GM21825 (cell line): ENCODE results near the gene CDKL5.
A peak's percentile ranks its signal among the peaks of the same experiment; 100 is the strongest.
"Not testable (repeated sequence)": the region's sequence is repeated elsewhere in the genome, so short reads cannot be mapped to it uniquely, and the experiment has no call there.

Experiments
- ATAC-seq: cut with Tn5 transposase; IDR thresholded peaks from one replicate; pipeline ENCODE4 v1.9.1; 2021; ENCODE audit warnings: mild to moderate bottlenecking, moderate library complexity; ENCODE audit not compliant: unreplicated experiment

CDKL5 gene

DNA sequence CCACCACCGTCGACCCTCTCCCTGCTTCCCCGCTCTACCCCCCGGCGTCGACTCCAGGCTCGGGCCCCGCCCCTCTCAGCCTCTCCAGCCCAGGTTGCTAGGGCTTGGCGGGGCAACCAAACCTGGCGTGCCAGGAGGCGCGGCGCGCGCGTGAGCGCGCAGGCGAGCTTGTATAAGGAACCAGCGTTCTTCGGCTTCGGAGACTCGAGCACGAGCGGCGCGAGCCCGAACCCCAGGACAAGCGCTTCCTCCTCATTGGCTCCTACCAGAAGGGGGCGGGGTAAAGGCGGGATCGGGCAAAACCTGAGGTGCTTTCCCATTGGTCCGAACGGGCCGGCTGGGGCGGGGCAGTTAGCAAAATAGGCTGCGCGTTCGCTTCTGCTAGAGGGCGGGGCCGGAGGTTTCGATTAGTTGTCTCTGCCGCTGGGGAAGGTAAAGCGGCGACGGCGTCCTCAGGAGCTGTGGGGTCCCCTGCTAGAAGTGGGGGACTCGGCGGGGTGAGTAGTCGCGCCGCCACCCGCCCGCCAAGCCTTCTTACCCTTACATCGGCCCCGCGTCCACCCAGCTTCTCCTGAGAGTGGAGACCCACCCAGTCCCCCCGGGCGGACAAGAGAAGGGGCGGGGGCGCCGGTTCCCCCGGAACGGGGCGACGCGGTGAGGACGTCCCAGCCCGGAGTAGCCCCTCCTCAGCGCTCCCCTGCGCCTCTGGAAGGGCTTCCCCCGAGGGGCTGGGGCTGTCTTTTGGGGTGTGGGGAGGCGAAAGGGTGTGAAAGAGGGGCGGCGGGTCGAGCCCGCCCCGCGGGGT, at the start of gene CDKL5:
Gene CDKL5 (plus strand): TSS at position 410 of the 805 bp plus-strand sequence. CDS start 81,489 bp downstream, outside the sequence.
- ATAC-seq, result peak; percentile 88

DNA sequence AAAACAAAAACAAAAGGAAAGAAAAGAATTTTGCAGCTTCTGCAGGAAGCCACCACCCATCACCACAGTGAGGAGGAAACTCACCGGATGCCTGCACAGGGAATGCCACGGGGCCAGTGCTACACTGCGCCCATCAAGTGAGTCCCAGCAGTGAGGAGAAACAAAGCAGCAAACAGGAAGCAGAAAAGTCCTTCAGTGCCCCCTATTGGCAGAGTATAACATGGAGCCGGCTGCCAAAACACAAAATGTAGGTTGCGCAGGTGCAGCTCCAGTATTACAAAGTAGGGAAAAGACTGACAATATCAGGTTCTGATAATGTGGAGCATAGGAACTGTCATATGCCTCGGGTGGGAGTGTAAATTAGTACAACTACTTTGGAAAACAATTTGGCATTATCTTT, 47.6 kb upstream of the CDKL5 start:
- no peak for ATAC-seq

- ATAC-seq, result no peak
Observed at GRCh38 chrX:18389966-18390365, 35.4 kb upstream of the CDKL5 start.

DNA sequence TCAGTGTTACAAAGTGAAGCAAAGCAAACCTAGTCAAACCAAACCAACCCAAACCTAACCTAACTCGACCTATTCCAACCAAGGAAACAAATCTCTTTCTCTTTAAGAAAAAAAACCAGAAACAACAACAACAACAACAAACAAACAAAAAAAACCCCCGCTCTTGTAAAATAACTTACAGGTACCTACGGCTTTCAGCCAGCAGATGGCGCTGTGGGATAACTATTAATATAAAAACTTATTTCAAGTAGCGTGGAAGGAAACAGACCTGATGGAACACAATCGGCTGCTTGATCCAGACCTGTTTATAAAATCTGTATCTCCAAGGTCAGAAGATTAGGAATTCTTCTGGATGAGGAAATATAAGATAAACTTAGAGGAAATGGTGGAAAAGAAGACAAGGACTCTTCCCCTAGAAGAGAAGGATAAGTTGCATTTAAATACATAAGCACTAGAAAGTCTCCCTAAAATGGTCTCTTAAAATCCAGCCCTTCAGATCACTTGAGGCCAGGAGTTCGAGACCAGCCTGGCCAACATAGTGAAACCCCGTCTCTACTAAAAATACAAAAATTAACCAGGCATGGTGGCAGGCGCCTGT, 34.4 kb upstream of the CDKL5 start:
- ATAC-seq, result no peak

DNA sequence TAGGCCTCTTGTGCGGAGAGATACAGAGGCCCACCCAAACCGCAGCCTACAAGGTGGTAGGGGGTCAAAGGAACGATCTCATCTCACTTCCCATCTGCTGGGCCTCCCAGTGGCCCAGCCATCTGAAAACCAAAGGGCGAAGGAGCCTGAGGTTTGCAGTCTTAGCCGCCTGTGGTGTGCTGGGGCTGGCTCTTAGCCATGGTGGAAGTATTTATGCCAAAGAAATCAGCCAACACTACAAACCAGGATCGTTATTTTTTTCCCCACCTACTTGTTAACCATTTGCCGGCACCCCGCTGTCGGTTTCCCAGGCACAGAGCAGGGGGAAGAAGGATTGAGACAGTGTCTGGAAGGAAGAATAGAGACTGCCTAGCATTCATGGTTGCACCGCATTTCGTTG, 30.9 kb upstream of the CDKL5 start:
- ATAC-seq, result no peak

GRCh38 chrX:18401848-18402213, 23.6 kb upstream of the CDKL5 start:
- no peak for ATAC-seq

GRCh38 chrX:18406531-18407266, 18.7 kb upstream of the CDKL5 start:
- no peak for ATAC-seq

GRCh38 chrX:18410038-18410437, 15.4 kb upstream of the CDKL5 start:
- no peak for ATAC-seq

DNA sequence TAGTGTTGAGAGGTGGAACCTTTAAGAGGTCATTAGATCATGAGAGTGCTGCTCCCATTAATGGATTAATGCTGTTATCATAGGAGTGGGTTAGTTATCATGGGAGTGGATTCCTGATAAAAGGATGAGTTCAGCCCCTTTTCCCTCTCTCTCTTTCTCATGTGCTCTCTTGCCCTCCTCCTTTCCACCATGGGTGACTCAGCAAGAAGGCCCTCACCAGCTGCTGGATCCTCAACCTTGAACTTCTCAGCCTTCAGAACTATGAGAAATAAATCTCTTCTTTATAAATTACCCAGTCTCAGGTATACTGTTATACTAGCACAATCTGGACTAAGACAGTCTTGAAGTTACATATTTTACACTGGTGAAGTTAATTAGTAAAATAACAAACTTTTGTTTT, 10.0 kb upstream of the CDKL5 start:
- ATAC-seq, result no peak

DNA sequence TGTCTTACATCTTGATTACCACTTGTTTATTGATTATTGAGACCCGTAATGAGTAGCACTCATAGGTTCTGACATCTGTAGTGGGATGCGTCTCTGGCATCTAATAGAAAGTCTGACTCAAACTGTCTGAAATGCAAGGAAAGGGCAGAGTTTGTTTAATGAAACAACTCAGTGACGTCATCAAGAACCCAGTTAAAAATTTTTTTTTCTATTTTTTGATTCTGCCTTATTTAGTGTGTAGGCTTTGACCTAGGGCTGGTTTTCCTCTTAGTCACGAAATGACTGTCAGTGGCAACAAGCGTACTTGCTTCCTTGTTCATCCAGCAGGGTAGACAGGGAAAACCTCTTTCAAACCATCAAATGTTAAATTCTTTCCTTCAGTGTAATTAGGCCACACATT, 3.1 kb upstream of the CDKL5 start:
- ATAC-seq, result no peak

DNA sequence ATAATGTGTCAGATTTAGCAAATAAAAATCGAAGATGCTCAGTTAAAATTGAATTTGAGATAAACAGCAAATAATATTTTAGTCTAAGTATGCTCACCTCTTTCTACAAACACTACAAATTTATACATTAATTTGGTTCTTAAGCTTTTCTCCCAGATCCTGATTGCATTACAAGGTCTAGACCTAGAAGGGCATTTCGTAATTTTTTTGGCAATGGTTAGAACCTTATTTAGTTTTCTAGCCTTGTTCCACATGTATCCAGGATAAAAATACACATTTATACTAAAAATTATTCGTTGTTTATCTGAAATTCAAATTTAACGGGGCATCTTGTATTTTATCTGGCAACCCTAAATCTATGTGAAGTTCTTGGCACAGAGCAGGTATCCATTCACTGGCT, 2.5 kb upstream of the CDKL5 start:
- ATAC-seq, result no peak

GRCh38 chrX:18424482-18425198, 768 bp upstream of the CDKL5 start:
- peak; percentile 25 for ATAC-seq

DNA sequence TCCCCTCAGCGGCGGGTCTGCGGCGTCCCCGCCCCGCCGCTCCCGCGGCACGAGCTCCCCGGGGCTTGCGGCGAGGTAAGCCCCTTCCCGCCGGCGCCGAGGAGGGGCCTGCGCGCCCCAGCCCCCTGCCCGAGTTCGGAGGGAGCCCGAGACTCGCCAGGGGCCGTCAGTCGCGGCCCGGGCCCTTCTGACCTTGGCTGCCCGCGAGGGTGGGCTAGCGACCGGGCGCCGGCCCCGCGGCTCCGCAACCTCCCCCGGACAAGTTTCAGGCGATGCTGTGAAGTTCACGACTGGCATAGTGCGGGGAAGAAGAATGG, 554 bp downstream of the CDKL5 start:
- no peak for ATAC-seq

DNA sequence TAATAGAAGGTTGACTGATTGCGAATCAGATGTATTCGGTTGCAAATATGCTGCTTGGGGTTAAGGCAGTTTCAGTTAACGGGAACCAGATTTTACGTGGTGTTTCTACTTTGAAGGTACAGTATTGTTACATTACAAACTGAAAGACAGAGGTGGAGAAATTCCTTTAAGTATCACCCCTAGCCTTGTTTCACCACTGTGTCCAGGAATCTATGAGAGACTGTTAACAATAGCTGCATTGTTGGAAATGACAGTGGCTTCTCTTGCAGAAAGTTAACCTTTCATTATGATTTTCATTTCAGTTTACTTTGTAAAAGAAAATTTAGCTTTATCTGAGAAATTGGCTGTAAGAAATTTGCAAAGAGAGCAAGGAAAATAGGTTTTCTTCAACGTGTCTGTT, 2.6 kb downstream of the CDKL5 start:
- ATAC-seq, result no peak

GRCh38 chrX:18433288-18433687, 7.9 kb downstream of the CDKL5 start:
- not testable (repeated sequence) for ATAC-seq

DNA sequence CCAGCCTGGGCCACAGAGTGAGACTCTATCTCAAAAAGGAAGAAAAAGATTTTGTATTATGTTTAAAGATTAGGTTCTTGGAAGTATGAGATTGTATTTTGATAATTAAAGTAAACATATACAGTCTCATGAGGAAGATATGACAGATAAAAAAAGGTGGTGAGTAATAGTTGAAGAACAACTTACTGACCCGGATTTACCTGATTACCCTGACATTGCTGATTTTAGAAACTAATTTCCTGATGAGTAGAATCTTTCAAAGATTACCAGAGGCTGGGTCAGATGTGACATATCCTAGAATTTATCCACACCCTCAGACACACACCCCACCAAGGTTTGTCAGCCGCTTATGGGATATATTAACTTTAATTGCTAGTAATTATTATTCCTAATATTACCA, 9.5 kb downstream of the CDKL5 start:
- ATAC-seq, result no peak

DNA sequence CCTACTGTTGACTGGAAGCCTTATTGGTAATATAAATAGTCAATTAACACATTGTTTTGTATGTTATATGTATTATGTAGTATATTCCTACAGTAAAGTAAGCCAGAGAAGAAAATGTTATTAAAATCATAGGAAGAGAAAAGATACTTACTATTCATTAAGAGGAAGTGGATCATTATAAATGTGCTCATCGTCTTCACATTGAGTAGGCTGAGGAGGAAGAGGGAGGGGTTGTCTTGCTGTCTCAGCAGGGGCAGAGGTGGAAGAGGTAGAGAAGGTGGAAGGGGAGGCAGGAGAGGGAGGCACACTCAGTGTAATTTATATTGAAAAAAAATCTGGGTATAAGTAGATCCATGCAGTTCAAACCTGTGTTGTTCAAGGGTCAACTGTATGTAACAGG, 10.6 kb downstream of the CDKL5 start:
- no peak for ATAC-seq

DNA sequence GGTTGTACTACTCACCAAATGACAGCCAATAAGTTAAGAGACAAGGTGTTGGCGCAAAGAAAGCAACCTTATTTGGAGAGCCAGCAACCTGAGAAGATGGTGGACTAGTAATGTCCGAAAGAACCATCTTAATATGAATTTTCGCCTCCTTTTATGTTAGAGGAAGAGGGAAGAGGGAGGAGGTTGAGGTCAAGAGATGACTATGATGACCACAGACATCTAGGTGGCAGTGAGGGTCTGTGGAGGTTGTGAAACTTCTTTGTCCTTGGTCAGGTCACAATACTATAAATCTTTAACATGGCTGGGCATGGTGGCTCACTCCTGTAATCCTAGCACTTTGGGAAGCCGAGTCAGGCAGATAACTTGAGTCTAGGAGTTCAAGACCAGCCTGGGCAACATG, 15.4 kb downstream of the CDKL5 start:
- no peak for ATAC-seq

DNA sequence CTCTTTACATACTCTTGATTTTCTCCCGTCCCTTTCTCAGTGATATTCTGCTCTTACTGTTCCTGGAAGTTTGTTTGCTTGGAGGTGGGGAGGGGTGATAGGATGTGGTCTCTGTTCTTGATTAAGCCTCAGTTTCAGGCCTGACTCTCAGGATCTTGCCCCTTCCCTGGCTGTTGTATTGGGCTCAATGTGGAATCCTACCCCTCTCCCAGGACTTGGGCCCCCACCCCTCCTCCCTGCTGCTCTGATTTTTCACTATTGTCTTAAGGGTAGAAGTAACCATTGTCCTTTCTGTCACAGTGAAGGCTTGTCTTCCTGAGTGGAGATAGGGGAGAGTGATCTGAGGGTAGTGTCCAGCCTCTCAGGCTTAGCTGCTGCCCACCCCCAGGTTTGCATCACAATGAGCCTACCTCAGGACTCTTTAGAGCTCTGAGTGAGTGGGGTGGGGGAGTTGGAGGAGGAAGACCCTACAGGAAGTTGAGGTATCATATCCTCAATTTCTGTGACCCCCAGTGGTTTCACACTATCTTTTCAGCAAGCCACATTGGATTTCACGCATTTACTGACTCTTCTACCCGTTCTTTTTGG, 16.5 kb downstream of the CDKL5 start:
- ATAC-seq, result no peak

DNA sequence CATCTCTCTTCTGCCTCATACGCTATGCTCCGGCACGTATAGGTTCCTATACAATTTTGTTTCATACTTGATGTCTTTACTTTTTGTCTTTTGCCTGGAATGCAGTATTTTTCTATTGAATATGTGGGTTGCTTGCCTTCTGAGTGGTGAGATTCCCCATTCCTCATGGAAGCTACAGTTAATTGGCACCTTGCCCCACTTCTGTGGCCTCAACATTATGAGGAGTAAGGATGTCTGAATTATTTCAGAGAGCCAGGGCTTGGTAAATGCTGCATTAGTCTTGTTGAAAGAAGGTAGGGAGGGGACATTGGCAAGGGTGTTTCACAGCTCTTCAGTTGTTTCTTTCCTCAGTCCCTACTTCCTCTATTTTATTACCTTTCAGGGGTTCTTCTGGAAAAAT, 23.0 kb downstream of the CDKL5 start:
- ATAC-seq, result no peak

- ATAC-seq, result no peak
Observed at GRCh38 chrX:18449236-18449635, 23.8 kb downstream of the CDKL5 start.
